Measurements from ENCODE around the gene NRN1.
"Not testable (repeated sequence)": the region's sequence is repeated elsewhere in the genome, so short reads cannot be mapped to it uniquely, and the experiment has no call there.

Gene NRN1, protein sequence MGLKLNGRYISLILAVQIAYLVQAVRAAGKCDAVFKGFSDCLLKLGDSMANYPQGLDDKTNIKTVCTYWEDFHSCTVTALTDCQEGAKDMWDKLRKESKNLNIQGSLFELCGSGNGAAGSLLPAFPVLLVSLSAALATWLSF

GRCh38 chr6:6006428-6007365 lies at the start of gene NRN1:
Gene NRN1, minus strand, starts transcription at chr6:6006925. Its CDS starts 176 bp downstream, at chr6:6006749.
- peak within 1 kb of the TSS in 16 of 21 experiments; percentile 1 to 89 (median 65) for H3K27ac ChIP-seq
- H3K4me3 ChIP-seq = peak within 1 kb of the TSS; percentile 26 to 54 (median 42)

DNA sequence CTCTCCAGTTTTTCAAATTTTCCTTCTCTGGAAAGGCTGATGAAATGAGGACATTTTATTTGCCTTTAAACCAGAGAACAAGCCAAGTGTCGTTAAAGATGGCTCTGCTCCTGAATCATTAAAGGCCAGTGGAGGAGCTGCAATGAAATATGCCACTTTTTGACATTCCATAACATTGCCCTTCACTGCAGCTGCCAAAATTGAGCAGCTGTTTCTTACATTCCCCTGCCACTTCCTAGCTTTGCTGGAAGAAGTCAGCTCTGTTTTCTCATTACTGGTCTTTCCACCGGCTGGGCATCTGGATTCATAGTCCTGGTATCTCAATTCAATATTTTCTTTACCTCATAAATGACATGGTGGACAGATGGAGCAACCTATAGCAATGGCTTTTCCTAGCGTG lies 45.5 kb upstream of the NRN1 start:
- Histone ChIP-seq H3K27ac (no peak overlapping the region), H3K4me3 (no peak overlapping the region)

- Histone ChIP-seq H3K27ac (no peak overlapping the region), H3K4me3 (no peak overlapping the region)
These were observed 40.0 kb upstream of the NRN1 start for GRCh38 chr6:6046716-6047115.

- no peak overlapping the region for H3K4me3 ChIP-seq
- no peak overlapping the region for H3K27ac ChIP-seq
These were observed 33.3 kb upstream of the NRN1 start for GRCh38 chr6:6039946-6040509.

- H3K4me3 ChIP-seq = no peak overlapping the region
These were observed 30.5 kb upstream of the NRN1 start for GRCh38 chr6:6037179-6037578.

GRCh38 chr6:6033858-6034257 lies 27.1 kb upstream of the NRN1 start:
- Histone ChIP-seq H3K27ac (no peak overlapping the region), H3K4me3 (no peak overlapping the region)

More at GRCh38 chr6:6037179-6037578, 30.5 kb upstream of the NRN1 start:
- H3K27ac ChIP-seq = no peak overlapping the region

GRCh38 chr6:6026513-6027205 lies 19.9 kb upstream of the NRN1 start:
- Histone ChIP-seq H3K27ac (peak overlapping the region in 1 of 21 experiments; percentile 54), H3K4me3 (no peak overlapping the region)

- Histone ChIP-seq H3K4me3 (no peak overlapping the region), H3K27ac (no peak overlapping the region)
These were observed 19.0 kb upstream of the NRN1 start for GRCh38 chr6:6025736-6026135.

DNA sequence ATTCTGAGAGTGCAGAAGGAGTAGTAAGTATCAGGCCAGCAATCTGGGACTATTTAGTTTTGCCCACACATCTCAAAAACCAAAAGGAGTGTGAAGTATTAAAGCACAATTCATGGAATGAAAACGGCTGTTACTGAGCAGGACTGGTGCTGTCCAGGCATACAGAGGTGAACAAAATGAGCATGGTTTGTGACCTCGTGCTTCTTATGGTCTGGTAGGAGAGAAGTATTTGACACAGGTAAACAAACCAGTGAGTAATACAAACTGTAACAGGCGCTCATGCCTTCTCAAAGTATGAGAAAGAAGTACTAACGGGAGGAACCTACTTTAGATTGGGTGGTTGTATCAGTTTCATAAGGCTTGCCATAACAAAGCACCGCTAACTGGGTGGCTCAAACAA lies 17.5 kb upstream of the NRN1 start:
- Histone ChIP-seq H3K27ac (no peak overlapping the region), H3K4me3 (no peak overlapping the region)

- not testable (repeated sequence) for H3K27ac ChIP-seq
These were observed 16.1 kb upstream of the NRN1 start for GRCh38 chr6:6022841-6023240.

DNA sequence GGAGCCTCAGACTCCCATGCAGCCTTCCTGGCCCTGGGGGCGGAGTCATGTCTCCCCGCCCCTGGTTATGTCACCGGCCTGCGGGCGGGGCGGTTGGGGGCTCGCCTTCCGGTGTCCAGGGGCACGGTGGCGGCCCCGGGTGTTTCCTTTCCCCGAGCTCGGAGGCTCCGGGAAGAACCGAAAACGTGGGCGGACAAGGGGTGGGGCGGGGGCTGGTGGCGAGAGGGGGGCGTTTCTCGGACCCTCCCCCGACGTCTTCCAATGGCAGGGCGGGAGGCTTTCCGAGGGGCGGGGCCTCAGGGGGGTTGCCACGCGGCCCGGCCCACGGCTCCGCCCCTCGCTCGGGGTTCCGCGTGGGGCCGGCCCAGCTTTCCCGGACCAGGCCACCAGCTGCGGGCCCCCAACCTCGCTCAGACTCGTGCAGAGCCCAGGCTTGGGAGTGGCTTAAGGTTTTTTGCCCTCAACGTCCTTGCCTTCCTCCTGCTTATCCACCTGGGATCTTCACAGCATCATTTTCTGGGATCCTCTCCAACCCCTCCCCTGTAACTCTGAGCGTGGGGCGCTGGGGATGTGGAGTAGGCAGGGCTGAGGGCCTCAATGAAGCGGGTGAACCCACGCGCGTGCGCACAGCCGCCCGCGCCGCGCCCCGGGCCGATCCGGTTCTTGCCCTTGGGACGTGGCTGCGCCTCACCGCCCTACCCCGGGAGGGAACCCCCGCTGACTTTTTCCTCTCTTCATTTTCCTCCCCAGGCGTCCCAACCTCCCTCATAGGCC lies 2.1 kb upstream of the NRN1 start:
- Histone ChIP-seq H3K4me3 (peak overlapping the region; percentile 30 to 54 (median 42)), H3K27ac (peak overlapping the region in 17 of 21 experiments; percentile 5 to 83 (median 46))

More at GRCh38 chr6:6022841-6023240, 16.1 kb upstream of the NRN1 start:
- not testable (repeated sequence) for H3K4me3 ChIP-seq

- Histone ChIP-seq H3K27ac (peak overlapping the region in 11 of 21 experiments; percentile 5 to 89 (median 58)), H3K4me3 (peak overlapping the region; percentile 36 to 54 (median 42))
These were observed 1.4 kb upstream of the NRN1 start for GRCh38 chr6:6008089-6008647.

GRCh38 chr6:6007366-6008088 lies 802 bp upstream of the NRN1 start:
- H3K4me3 ChIP-seq = peak overlapping the region; percentile 26 to 54 (median 42)
- peak overlapping the region in 16 of 21 experiments; percentile 1 to 89 (median 65) for H3K27ac ChIP-seq

GRCh38 chr6:6006006-6006427 lies 708 bp downstream of the NRN1 start:
- Histone ChIP-seq H3K27ac (peak overlapping the region in 11 of 21 experiments; percentile 8 to 89 (median 74)), H3K4me3 (peak overlapping the region; percentile 26 to 54 (median 42))

- Histone ChIP-seq H3K27ac (peak overlapping the region in 4 of 21 experiments; percentile 19 to 85 (median 54)), H3K4me3 (peak overlapping the region; percentile 26 to 54 (median 42))
These were observed 1.4 kb downstream of the NRN1 start for GRCh38 chr6:6005051-6006005.

DNA sequence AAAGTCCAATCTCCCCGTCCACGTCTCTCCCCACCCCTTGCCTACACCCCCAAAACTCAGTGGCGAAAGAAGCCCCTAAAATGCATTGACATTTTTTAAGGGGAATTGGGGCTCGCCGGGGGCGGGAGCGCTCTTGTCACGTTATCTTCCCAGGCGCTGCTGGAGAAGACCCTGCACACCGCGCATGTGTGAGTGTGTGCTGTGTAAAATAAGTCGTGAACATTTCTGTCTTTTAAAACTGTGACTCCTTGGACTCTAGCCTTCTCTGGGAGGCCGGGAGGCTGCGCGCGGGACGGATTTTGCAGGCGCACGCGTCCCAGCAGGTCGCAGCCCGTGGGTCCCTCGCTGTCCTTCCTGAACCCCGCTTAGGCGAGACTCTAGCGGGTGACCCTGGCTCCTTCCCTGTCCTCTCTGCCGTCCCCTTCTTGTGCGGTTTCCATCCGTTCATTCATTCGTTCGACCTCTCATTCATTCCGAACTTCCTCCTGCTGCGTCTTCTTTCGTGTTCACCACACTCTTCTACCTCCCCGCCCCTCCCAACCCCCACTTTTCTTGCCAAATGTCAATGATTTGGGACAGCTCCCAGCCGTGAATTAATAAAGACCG lies 2.2 kb downstream of the NRN1 start:
- H3K4me3 ChIP-seq = peak overlapping the region; percentile 22 to 54 (median 36)
- H3K27ac ChIP-seq = peak overlapping the region in 11 of 21 experiments; percentile 2 to 85 (median 70)
